ENCODE results near the gene KCNK18. TPM values are rescaled to one million over a fixed set of nuclear protein-coding genes. Genes with fewer than 3 reads are reported as not detected.
A peak's percentile ranks its signal among the peaks of the same experiment; 100 is the strongest.

KCNK18 gene
- total RNA-seq, 1 donor, result not detected

DNA sequence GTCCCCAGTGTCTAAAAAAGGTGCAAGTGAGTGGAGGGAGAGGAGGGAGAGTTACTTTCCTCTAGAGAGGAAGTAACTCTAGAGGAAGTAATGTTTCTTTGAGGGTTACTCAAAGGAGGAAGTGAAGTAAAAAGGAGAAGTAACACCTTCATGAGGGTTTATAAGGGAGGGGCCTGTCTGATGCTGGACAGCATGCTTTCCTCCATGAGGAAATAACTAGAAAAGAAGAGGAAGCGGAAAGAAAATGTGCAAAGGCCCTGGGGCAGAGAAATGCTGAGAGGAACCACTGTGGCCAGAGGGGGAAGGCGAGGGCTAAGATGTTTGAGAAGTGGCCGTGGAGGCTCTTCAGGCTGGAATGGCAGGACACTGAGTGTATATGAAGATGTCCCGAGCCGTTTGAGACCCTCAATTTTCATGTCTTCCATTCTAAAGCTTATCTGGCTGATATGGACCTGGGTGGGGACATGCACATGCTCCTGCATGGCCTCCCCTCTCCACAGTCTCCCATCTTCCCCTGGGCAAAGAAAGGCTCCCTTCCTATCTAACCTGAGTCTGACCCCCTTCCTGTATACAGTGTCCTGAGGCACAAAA lies 40.2 kb downstream of the KCNK18 start:
- H3K9me3 ChIP-seq (ENCODE audit: low read depth, low read length), result no peaks in the 10 kb centered on the region
- no peaks in the 10 kb centered on the region for H3K79me2 ChIP-seq (ENCODE audit: insufficient read depth, low read length)
- no peak overlapping the region for H3K27ac ChIP-seq (ENCODE audit: low read depth, low read length)
- peaks cover 30% of the 10 kb centered on the region for H3K27me3 ChIP-seq (ENCODE audit: insufficient read depth, low read length)
- no peak overlapping the region for H2AFZ ChIP-seq (ENCODE audit: low read length)
- no peak overlapping the region for H3K4me3 ChIP-seq (ENCODE audit: insufficient read depth, low read length)
- no peaks in the 10 kb centered on the region for H4K20me1 ChIP-seq (ENCODE audit: insufficient read depth, low read length)
- H3K36me3 ChIP-seq (ENCODE audit: insufficient read depth, low read length), result no peaks in the 10 kb centered on the region
- H3K4me1 ChIP-seq (ENCODE audit: insufficient read depth, low read length), result no peaks in the 10 kb centered on the region
- no peak for TF ChIP-seq CTCF (IDR thresholded peaks at IDR 0.05; ENCODE audit: extremely low read depth, low read depth, low read length)
- no peak overlapping the region for H3K4me2 ChIP-seq (ENCODE audit: insufficient read depth, low read length)
- DNase-seq (ENCODE audit: insufficient read length, low spot score, missing footprints), result peak; percentile 35

GRCh38 chr10:117239051-117239450 lies 41.8 kb downstream of the KCNK18 start:
- no peaks in the 10 kb centered on the region for H3K36me3 ChIP-seq (ENCODE audit: insufficient read depth, low read length)
- H3K27ac ChIP-seq (ENCODE audit: low read depth, low read length), result no peak overlapping the region
- H3K27me3 ChIP-seq (ENCODE audit: insufficient read depth, low read length), result peaks cover 26% of the 10 kb centered on the region
- H3K4me2 ChIP-seq (ENCODE audit: insufficient read depth, low read length), result no peak overlapping the region
- H4K20me1 ChIP-seq (ENCODE audit: insufficient read depth, low read length), result no peaks in the 10 kb centered on the region
- no peak overlapping the region for H2AFZ ChIP-seq (ENCODE audit: low read length)
- H3K9me3 ChIP-seq (ENCODE audit: low read depth, low read length), result no peaks in the 10 kb centered on the region
- H3K4me1 ChIP-seq (ENCODE audit: insufficient read depth, low read length), result no peaks in the 10 kb centered on the region
- no peaks in the 10 kb centered on the region for H3K79me2 ChIP-seq (ENCODE audit: insufficient read depth, low read length)
- DNase-seq (ENCODE audit: insufficient read length, low spot score, missing footprints), result peak; percentile 69
- TF ChIP-seq CTCF (IDR thresholded peaks at IDR 0.05; ENCODE audit: extremely low read depth, low read depth, low read length), result no peak
- H3K4me3 ChIP-seq (ENCODE audit: insufficient read depth, low read length), result no peak overlapping the region

DNA sequence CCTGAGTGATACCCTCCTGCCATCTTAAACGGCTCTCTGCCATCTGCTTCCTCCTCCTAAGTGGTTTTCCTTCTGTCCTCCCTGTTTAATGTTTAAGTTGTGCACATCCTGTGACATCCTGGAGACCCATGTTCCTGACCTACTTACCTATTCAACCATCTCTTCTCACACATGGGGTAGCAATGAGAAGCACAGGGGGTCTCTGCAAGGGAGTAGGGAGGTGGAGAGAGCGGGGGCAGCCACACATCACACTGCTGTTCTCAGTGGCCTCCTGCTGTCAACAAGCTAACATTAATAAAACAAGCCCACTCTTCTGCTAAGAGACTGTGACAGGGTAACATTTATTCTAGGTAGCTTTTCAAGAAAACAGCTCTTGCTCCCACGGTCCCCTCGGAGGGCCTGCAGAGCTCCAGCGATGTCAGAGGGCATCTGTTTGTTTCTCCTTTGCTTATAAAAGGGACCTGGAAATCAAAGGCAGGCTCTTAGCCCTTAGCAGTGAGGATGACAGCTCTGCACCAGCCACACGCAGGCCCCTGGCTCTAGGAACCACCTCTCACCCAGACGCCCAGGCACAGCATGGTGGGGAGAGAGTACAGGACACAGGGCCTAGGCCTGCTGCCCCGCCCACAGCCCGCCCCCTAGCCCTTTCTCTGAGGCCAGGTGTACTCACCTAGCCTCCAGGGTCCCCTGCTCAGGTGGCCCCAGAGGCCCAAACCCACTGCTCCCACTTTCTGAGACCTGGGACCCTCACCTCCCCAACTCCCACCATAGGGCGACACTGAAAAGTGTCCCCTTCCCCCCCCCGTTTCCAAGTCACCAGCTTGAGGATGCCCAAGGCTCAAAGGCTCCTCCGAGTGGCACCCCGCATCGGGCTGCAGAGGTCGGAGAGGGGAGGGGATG lies 42.7 kb downstream of the KCNK18 start:
- peaks cover 26% of the 10 kb centered on the region for H3K27me3 ChIP-seq (ENCODE audit: insufficient read depth, low read length)
- no peak overlapping the region for H2AFZ ChIP-seq (ENCODE audit: low read length)
- H3K4me1 ChIP-seq (ENCODE audit: insufficient read depth, low read length), result no peaks in the 10 kb centered on the region
- H3K36me3 ChIP-seq (ENCODE audit: insufficient read depth, low read length), result no peaks in the 10 kb centered on the region
- no peak overlapping the region for H3K4me2 ChIP-seq (ENCODE audit: insufficient read depth, low read length)
- no peak overlapping the region for H3K4me3 ChIP-seq (ENCODE audit: insufficient read depth, low read length)
- no peaks in the 10 kb centered on the region for H3K79me2 ChIP-seq (ENCODE audit: insufficient read depth, low read length)
- no peaks in the 10 kb centered on the region for H4K20me1 ChIP-seq (ENCODE audit: insufficient read depth, low read length)
- DNase-seq (ENCODE audit: insufficient read length, low spot score, missing footprints), result peak; percentile 60
- no peaks in the 10 kb centered on the region for H3K9me3 ChIP-seq (ENCODE audit: low read depth, low read length)
- H3K27ac ChIP-seq (ENCODE audit: low read depth, low read length), result no peak overlapping the region
- TF ChIP-seq CTCF (IDR thresholded peaks at IDR 0.05; ENCODE audit: extremely low read depth, low read depth, low read length), result no peak

Measured in osteoblast (primary cell).